Loucy (cell line): ENCODE data around the gene S1PR3.

Experiments used
- H2AFZ ChIP-seq: fragments of 200-600 bp; sonication (generic); 2 replicates; pipeline ENCODE4 v1.6.0; 2016; ENCODE audit warnings: antibody characterized with exemption, mild to moderate bottlenecking, low read length, moderate library complexity
- H3F3A ChIP-seq: fragments of 200-600 bp; 2 replicates; pipeline ENCODE4 v1.6.0; 2016; ENCODE audit warnings: antibody characterized with exemption, low read depth, mild to moderate bottlenecking
- H3K27me3 ChIP-seq: fragments of 200-600 bp; sonication (generic); 2 replicates; pipeline ENCODE4 v1.6.1; 2014; ENCODE audit warnings: low read length, mild to moderate bottlenecking; ENCODE audit not compliant: insufficient read depth, poor library complexity, severe bottlenecking
- H3K36me3 ChIP-seq: fragments of 200-600 bp; sonication (generic); 2 replicates; pipeline ENCODE4 v1.6.1; 2016; ENCODE audit warnings: low read length; ENCODE audit not compliant: insufficient read depth
- H3K4me1 ChIP-seq: fragments of 200-600 bp; sonication (generic); 2 replicates; pipeline ENCODE4 v1.5.1; 2014; ENCODE audit warnings: low read length, mild to moderate bottlenecking; ENCODE audit not compliant: insufficient read depth, poor library complexity, severe bottlenecking
- H3K4me2 ChIP-seq: fragments of 200-600 bp; sonication (generic); 2 replicates; pipeline ENCODE4 v1.6.0; 2014; ENCODE audit warnings: antibody characterized with exemption, low read length, low read depth, mild to moderate bottlenecking; ENCODE audit not compliant: poor library complexity, severe bottlenecking
- H3K4me3 ChIP-seq: fragments of 200-600 bp; sonication (generic); 2 replicates; pipeline ENCODE4 v1.5.1; 2014; ENCODE audit warnings: low read length, mild to moderate bottlenecking, mixed read lengths; ENCODE audit not compliant: poor library complexity, severe bottlenecking
- H3K79me2 ChIP-seq: fragments of 200-600 bp; sonication (generic); 2 replicates; pipeline ENCODE4 v1.6.1; 2014; ENCODE audit warnings: low read length; ENCODE audit not compliant: insufficient read depth
- H3K9ac ChIP-seq: fragments of 200-600 bp; sonication (generic); 2 replicates; pipeline ENCODE4 v1.6.0; 2014; ENCODE audit warnings: mild to moderate bottlenecking, low read depth, low read length, moderate library complexity; ENCODE audit not compliant: poor library complexity, severe bottlenecking
- H3K9me2 ChIP-seq: fragments of 200-600 bp; sonication (generic); replicated peaks from 2 replicates; pipeline ENCODE4 v1.6.1; 2016; ENCODE audit warnings: low read depth, low read length, mixed read lengths
- H3K9me3 ChIP-seq: fragments of 200-600 bp; sonication (generic); 2 replicates; pipeline ENCODE4 v1.6.1; 2014; ENCODE audit warnings: mild to moderate bottlenecking, antibody characterized with exemption, low read length, low read depth; ENCODE audit not compliant: insufficient read depth
- H4K20me1 ChIP-seq: fragments of 200-600 bp; sonication (generic); 2 replicates; pipeline ENCODE4 v1.6.0; 2014; ENCODE audit warnings: antibody characterized with exemption, low read length, mild to moderate bottlenecking; ENCODE audit not compliant: insufficient read depth, poor library complexity, severe bottlenecking
- EZH2phosphoT487 ChIP-seq: fragments of 200-600 bp; IDR thresholded peaks from 2 replicates; pipeline ENCODE4 v1.6.1; 2018; ENCODE audit warnings: antibody characterized with exemption, mild to moderate bottlenecking, moderate library complexity, borderline replicate concordance
- TF ChIP-seq, protein P1 (sequence below): fragments of 200-600 bp; sonication (generic); conservative IDR thresholded peaks from 2 replicates; pipeline ENCODE4 v1.5.1; 2014; ENCODE audit warnings: mild to moderate bottlenecking, antibody characterized with exemption, low read length

The S1PR3 gene

DNA sequence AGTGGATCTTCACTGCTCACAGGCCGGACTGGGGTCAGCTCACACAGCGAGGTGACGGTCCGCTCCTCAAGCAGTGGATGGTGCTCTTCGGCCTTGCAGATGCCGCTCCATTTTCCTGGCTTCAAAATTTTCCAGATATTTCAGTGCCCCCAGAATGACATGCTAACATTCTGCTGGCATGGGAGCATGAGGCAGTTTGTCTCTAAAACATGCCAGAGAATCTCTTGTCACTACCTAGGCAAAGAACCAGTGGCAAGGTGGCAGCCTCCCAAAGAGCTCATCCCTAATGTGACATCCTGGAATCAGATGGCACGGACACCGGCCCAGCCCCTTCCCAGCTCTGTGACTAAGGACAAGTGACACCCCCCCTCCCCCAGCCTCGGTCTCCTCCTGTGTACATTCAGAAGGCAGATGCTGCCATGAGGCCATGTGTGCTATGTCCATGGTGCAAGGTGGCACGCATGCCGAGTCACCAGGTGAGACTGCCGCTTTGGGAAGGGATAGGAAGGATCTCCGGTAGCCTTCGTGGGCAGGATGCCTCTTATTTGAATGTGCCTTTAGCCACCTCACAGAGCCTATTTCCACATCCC is 2.7 kb downstream of the S1PR3 start:
- no peak overlapping the region for H3K4me2 ChIP-seq
- no peaks in the 10 kb centered on the region for H3K27me3 ChIP-seq
- H3K4me3 ChIP-seq, result no peak overlapping the region
- H3K79me2 ChIP-seq, result no peaks in the 10 kb centered on the region
- no peaks in the 10 kb centered on the region; the same call in 1 of the 2 replicates for H3F3A ChIP-seq
- H3K9me3 ChIP-seq, result no peaks in the 10 kb centered on the region
- no peaks in the 10 kb centered on the region for H3K36me3 ChIP-seq
- no peak overlapping the region for H2AFZ ChIP-seq
- TF ChIP-seq EZH2phosphoT487, result no peak
- TF ChIP-seq, protein P1, sequence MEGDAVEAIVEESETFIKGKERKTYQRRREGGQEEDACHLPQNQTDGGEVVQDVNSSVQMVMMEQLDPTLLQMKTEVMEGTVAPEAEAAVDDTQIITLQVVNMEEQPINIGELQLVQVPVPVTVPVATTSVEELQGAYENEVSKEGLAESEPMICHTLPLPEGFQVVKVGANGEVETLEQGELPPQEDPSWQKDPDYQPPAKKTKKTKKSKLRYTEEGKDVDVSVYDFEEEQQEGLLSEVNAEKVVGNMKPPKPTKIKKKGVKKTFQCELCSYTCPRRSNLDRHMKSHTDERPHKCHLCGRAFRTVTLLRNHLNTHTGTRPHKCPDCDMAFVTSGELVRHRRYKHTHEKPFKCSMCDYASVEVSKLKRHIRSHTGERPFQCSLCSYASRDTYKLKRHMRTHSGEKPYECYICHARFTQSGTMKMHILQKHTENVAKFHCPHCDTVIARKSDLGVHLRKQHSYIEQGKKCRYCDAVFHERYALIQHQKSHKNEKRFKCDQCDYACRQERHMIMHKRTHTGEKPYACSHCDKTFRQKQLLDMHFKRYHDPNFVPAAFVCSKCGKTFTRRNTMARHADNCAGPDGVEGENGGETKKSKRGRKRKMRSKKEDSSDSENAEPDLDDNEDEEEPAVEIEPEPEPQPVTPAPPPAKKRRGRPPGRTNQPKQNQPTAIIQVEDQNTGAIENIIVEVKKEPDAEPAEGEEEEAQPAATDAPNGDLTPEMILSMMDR, result no peak
- no peaks in the 10 kb centered on the region for H4K20me1 ChIP-seq
- no peaks in the 10 kb centered on the region for H3K9me2 ChIP-seq
- H3K9ac ChIP-seq, result no peak overlapping the region
- peaks cover 20% of the 10 kb centered on the region for H3K4me1 ChIP-seq

DNA sequence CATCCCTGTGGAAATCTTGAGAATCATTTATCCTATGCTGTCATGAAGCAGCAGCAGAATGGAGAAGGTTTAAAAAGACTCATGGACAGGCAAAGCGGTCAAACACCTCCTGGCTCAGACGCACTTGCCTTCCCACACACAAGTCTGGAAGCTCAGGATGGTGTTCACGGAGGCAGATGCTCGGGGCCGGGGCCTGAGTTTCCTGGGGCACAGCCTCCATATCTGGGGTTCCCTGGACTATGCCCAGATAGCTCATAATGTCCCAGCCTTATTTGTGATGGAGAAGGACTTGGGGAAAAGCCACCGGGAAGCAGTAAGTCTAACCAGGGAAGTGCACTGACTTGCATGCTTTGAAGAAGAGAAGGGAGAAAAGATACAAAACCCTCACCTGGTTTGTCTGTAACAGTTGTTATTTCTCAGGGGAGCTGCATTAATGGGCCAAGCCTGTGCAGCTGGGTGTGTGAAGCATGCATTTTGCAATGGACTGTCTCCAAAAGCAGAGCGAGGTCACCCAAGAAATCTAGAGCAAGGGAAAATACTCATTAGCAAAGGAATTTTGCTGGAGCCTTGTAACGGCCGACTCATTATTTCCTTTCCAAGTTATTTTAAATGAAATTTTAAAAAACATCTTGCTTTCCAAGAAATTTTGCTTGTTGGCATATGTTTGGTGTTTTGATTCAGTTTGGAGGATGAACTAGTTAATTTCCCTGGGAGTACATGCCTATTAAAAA is 3.4 kb downstream of the S1PR3 start:
- no peaks in the 10 kb centered on the region for H3K27me3 ChIP-seq
- no peak overlapping the region for H3K9ac ChIP-seq

GRCh38 chr9:88995200-88995577 is 3.9 kb downstream of the S1PR3 start:
- H3K9me3 ChIP-seq, result no peaks in the 10 kb centered on the region
- no peaks in the 10 kb centered on the region for H3K79me2 ChIP-seq
- no peaks in the 10 kb centered on the region for H4K20me1 ChIP-seq
- H3K4me1 ChIP-seq, result peaks cover 13% of the 10 kb centered on the region
- H3K4me2 ChIP-seq, result no peak overlapping the region
- H3K9ac ChIP-seq, result no peak overlapping the region
- H3K36me3 ChIP-seq, result no peaks in the 10 kb centered on the region
- H3K9me2 ChIP-seq, result no peaks in the 10 kb centered on the region
- no peaks in the 10 kb centered on the region for H3F3A ChIP-seq
- no peak for TF ChIP-seq EZH2phosphoT487
- TF ChIP-seq, protein P1, result no peak
- no peak overlapping the region for H3K4me3 ChIP-seq
- H2AFZ ChIP-seq, result no peak overlapping the region
- H3K27me3 ChIP-seq, result no peaks in the 10 kb centered on the region

More for the DNA sequence above, 3.4 kb downstream of the S1PR3 start:
- Histone ChIP-seq H3K4me1 (peaks cover 18% of the 10 kb centered on the region), H4K20me1 (no peaks in the 10 kb centered on the region), H2AFZ (no peak overlapping the region), H3K79me2 (no peaks in the 10 kb centered on the region), H3K36me3 (no peaks in the 10 kb centered on the region), H3K9me2 (no peaks in the 10 kb centered on the region), H3K4me2 (no peak overlapping the region), H3K4me3 (no peak overlapping the region), H3F3A (no peaks in the 10 kb centered on the region), H3K9me3 (no peaks in the 10 kb centered on the region)
- TF ChIP-seq, protein P1, result no peak
